ENCODE measurements around the gene ARHGAP21. TPM values are rescaled to one million over a fixed set of nuclear protein-coding genes. Genes with fewer than 3 reads are reported as not detected.

Gene ARHGAP21
- total and polyA plus RNA-seq, 9 of the 15 experiments (the other 6 are each of a cell fraction or from before 2014, with no cell fraction given), result 13.6 to 145 (median 60.8) TPM

GRCh38 chr10:24574578-24575155 is 149.0 kb downstream of the ARHGAP21 start (continued):
- TF ChIP-seq NONO (IDR thresholded peaks at IDR 0.05; ENCODE audit: low read depth in 2 of 2, low read length in 1 of 2), result no peak
- no peak for TF ChIP-seq PTTG1 (tag; IDR thresholded peaks at IDR 0.05; ENCODE audit: low read depth)
- no peak for TF ChIP-seq ZEB2 (IDR thresholded peaks at IDR 0.05)
- TF ChIP-seq ZNF551 (CRISPR knock-in tag; IDR thresholded peaks at IDR 0.05), result no peak
- TF ChIP-seq ARID1B (IDR thresholded peaks at IDR 0.05), result peak; percentile 69
- TF ChIP-seq NCOR1 (IDR thresholded peaks at IDR 0.05), result peak; percentile 19; the same call in 1 of the 2 replicates
- TF ChIP-seq PHF21A (IDR thresholded peaks at IDR 0.05; ENCODE audit: borderline replicate concordance, low read depth), result no peak
- no peak for TF ChIP-seq RFX1 (IDR thresholded peaks at IDR 0.05)
- no peak; the same call in 1 of the 2 replicates for TF ChIP-seq JUND (IDR thresholded peaks at IDR 0.05; ENCODE audit: borderline replicate concordance, low read depth, low read length)
- no peak; the same call in 2 of the 3 replicates for TF ChIP-seq JUND (tag; IDR thresholded peaks at IDR 0.05; ENCODE audit: borderline replicate concordance, low read depth, low read length)
- no peak for TF ChIP-seq CBX5 (IDR thresholded peaks at IDR 0.05; ENCODE audit: borderline replicate concordance, low read depth)
- no peak for TF ChIP-seq ETV6 (IDR thresholded peaks at IDR 0.05; ENCODE audit: borderline replicate concordance in 1 of 2, low read depth in 2 of 2, low read length in 1 of 2)
- no peak for TF ChIP-seq ETV6 (CRISPR knock-in tag; IDR thresholded peaks at IDR 0.05; ENCODE audit: borderline replicate concordance)
- TF ChIP-seq RFX7 (CRISPR knock-in tag; IDR thresholded peaks at IDR 0.05), result no peak
- peak; percentile 36; the same call in 1 of the 2 replicates for TF ChIP-seq DPF2 (IDR thresholded peaks at IDR 0.05)
- TF ChIP-seq PTBP1 (IDR thresholded peaks at IDR 0.05; ENCODE audit: low read depth, low read length), result no peak
- no peak for TF ChIP-seq SREBF1 (IDR thresholded peaks at IDR 0.05; ENCODE audit: borderline replicate concordance, low read depth, low read length)
- TF ChIP-seq SNRNP70 (optimal IDR thresholded peaks at IDR 0.05; ENCODE audit: low read depth, low read length), result no peak
- TF ChIP-seq ZNF318 (IDR thresholded peaks at IDR 0.05; ENCODE audit: borderline replicate concordance in 1 of 2, low read depth in 1 of 2), result no peak
- no peak for TF ChIP-seq ZNF445 (CRISPR knock-in tag; IDR thresholded peaks at IDR 0.05; ENCODE audit: low read depth)
- peak; percentile 57; the same call in 1 of the 2 replicates for TF ChIP-seq TAL1 (IDR thresholded peaks at IDR 0.05)
- TF ChIP-seq SMC3 (conservative IDR thresholded peaks at IDR 0.05; ENCODE audit: insufficient read depth, low read depth, low read length), result no peak
- TF ChIP-seq ZNF764 (CRISPR knock-in tag; IDR thresholded peaks at IDR 0.05; ENCODE audit: low read depth), result no peak
